ENCODE data around the gene HERC6. TPM values are rescaled to one million over a fixed set of nuclear protein-coding genes. Genes with fewer than 3 reads are reported as not detected.

HERC6 gene
- total RNA-seq, 1 donor from 2014 or later: 14.5 TPM

- intact Hi-C loops (cut with DNase I): no loop called here
- Histone ChIP-seq H3K4me1 (no peaks in the 10 kb centered on the region), H3K36me3 (no peaks in the 10 kb centered on the region), H3K9me3 (no peaks in the 10 kb centered on the region), H3K27ac (no peak overlapping the region), H3K27me3 (no peaks in the 10 kb centered on the region), H3K4me3 (no peak overlapping the region)
- DNase-seq (ENCODE audit: extremely low spot score in 2 of 2): no peak
- TF ChIP-seq CTCF (IDR thresholded peaks at IDR 0.05) (no peak), POLR2AphosphoS5 (IDR thresholded peaks at IDR 0.05; ENCODE audit: insufficient read depth in 1 of 2, low read depth in 1 of 2) (no peak)
These were observed 60.6 kb downstream of the HERC6 start for GRCh38 chr4:88439161-88439760.

DNA sequence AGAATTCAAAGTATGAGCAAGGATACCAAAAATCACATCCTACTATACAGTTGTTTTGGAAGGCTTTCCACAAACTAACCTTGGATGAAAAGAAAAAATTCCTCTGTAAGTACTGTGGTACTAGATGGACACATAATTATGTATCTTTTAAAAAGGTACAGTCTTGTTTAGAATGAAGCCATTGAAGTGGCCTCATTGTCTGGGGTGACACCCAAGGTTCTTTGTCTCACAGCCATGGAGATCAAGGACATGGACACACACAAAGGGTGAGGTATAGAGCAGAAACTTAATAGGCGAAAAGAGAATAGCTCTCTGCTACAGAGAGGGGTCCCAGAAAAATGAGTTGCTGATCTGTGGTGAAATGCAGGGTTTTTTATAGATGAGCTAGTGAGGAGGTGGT is 61.5 kb downstream of the HERC6 start:
- H3K36me3 ChIP-seq: no peaks in the 10 kb centered on the region
- no peaks in the 10 kb centered on the region for H3K9me3 ChIP-seq
- H3K4me1 ChIP-seq: no peaks in the 10 kb centered on the region
- H3K4me3 ChIP-seq: no peak overlapping the region
- H3K27ac ChIP-seq: no peak overlapping the region
- TF ChIP-seq POLR2AphosphoS5 (IDR thresholded peaks at IDR 0.05; ENCODE audit: insufficient read depth in 1 of 2, low read depth in 1 of 2): no peak
- TF ChIP-seq POLR2A (IDR thresholded peaks at IDR 0.05): no peak
- no peak for TF ChIP-seq CTCF (IDR thresholded peaks at IDR 0.05)
- intact Hi-C loops (cut with DNase I): no loop called here
- no peak for DNase-seq (ENCODE audit: extremely low spot score in 2 of 2)
- no peaks in the 10 kb centered on the region for H3K27me3 ChIP-seq

DNA sequence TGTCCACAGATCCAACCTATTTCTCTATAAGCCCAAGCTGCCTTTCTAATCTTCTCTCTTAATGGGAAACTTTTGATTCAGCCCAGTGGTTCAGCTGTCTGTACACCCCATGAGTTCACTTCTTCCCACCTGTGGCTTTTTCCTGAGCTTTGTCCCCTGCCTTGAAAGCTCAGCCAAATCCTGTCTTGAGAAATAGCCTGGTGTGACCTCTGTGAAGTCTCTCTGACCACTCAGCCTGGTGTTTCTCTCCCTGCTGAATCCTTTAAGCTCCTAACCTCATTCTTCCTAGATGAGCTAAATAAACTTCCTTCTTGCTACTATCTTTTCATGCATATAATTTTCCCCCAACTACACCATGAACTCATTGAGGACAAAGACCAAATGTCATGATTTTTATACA is 63.0 kb downstream of the HERC6 start:
- no peaks in the 10 kb centered on the region for H3K4me1 ChIP-seq
- intact Hi-C loops (cut with DNase I): no loop called here
- H3K4me3 ChIP-seq: no peak overlapping the region
- H3K9me3 ChIP-seq: no peaks in the 10 kb centered on the region
- TF ChIP-seq CTCF (IDR thresholded peaks at IDR 0.05) (no peak), POLR2AphosphoS5 (IDR thresholded peaks at IDR 0.05; ENCODE audit: insufficient read depth in 1 of 2, low read depth in 1 of 2) (no peak), POLR2A (IDR thresholded peaks at IDR 0.05) (no peak)
- no peak overlapping the region for H3K27ac ChIP-seq
- no peak for DNase-seq (ENCODE audit: extremely low spot score in 2 of 2)
- no peaks in the 10 kb centered on the region for H3K27me3 ChIP-seq
- no peaks in the 10 kb centered on the region for H3K36me3 ChIP-seq

- intact Hi-C loops (cut with DNase I): no loop called here
- H3K36me3 ChIP-seq: no peaks in the 10 kb centered on the region
- TF ChIP-seq CTCF (IDR thresholded peaks at IDR 0.05): no peak
- TF ChIP-seq POLR2AphosphoS5 (IDR thresholded peaks at IDR 0.05; ENCODE audit: insufficient read depth in 1 of 2, low read depth in 1 of 2): no peak
- TF ChIP-seq POLR2A (IDR thresholded peaks at IDR 0.05): no peak
These were observed 64.1 kb downstream of the HERC6 start for GRCh38 chr4:88442689-88443191.

DNA sequence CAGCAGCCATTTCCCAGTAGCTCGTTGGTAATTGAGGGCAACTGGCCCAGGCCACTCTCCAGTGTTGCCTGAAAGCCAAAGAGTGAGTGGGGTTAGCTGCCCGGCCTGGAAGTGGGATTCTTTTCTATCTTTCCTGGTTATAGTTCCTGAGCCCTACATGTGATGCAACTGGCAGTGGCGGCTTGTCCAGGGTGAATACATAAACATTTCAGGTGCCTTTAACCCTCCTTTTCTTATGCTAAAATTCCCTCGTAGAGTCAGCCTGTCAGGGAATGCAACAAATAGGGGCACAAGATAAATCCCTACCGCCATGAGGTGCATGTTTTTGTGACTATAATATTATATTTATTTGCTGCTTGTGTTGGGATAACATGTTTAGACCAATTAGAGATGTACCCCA is 64.8 kb downstream of the HERC6 start:
- intact Hi-C loops (cut with DNase I): no loop called here
- Histone ChIP-seq H3K36me3 (no peaks in the 10 kb centered on the region), H3K27me3 (no peaks in the 10 kb centered on the region)

More at GRCh38 chr4:88442689-88443191, 64.1 kb downstream of the HERC6 start:
- no peak overlapping the region for H3K4me3 ChIP-seq
- no peaks in the 10 kb centered on the region for H3K4me1 ChIP-seq
- no peak overlapping the region for H3K27ac ChIP-seq
- DNase-seq (ENCODE audit: extremely low spot score in 2 of 2): no peak
- no peaks in the 10 kb centered on the region for H3K27me3 ChIP-seq
- no peaks in the 10 kb centered on the region for H3K9me3 ChIP-seq

More for the DNA sequence above, 64.8 kb downstream of the HERC6 start:
- H3K27ac ChIP-seq: no peak overlapping the region
- H3K4me3 ChIP-seq: no peak overlapping the region
- H3K4me1 ChIP-seq: no peaks in the 10 kb centered on the region
- H3K9me3 ChIP-seq: no peaks in the 10 kb centered on the region
- TF ChIP-seq CTCF (IDR thresholded peaks at IDR 0.05) (no peak), POLR2A (IDR thresholded peaks at IDR 0.05) (no peak), POLR2AphosphoS5 (IDR thresholded peaks at IDR 0.05; ENCODE audit: insufficient read depth in 1 of 2, low read depth in 1 of 2) (no peak)
- no peak for DNase-seq (ENCODE audit: extremely low spot score in 2 of 2)
